ENCODE results near the gene CDC42BPG.

Gene CDC42BPG

GRCh38 chr11:64865286-64866172, 21.1 kb upstream of the CDC42BPG start:
- DNase-seq (ENCODE audit: low read depth) = no peak

DNA sequence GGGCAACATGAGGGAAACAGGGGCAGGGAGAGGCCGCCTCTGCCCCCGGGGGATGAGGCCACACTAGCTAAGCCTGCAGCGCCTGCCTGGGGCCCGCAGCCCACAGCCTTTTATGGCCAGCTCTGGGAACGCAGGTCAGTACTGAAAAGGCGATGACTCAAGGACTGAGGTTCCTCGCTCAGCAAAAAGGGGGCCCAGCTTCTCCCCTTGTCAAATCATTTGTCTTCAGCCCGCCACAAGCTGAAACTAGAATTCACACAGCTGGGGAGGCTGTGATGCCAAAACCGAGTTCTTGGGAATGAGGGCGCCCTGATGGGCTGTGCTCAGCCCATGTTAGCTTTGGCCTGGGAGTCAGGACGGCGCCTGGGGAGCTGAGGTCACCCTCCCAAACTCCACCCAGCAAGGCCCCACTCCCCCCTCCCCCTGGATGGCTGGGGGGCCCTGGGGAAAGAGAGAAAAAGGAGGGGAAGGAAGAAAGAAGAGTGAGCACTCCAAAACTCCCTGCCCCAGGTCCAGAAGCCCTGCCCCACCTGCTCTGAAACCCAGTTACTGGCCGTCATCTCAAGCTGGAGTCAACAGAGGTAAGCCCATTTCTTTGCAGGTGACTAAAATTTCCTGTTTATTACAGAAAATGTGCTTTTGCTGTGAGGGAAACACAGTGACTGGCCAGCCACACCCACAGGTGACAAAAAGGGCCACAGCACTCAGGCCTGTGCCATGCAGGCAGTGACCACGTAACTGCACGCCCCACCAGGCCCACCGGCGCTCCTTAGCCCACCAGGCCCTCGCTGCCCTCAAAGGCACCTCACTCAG, 20.2 kb upstream of the CDC42BPG start:
- no peak for DNase-seq (ENCODE audit: low read depth)

DNA sequence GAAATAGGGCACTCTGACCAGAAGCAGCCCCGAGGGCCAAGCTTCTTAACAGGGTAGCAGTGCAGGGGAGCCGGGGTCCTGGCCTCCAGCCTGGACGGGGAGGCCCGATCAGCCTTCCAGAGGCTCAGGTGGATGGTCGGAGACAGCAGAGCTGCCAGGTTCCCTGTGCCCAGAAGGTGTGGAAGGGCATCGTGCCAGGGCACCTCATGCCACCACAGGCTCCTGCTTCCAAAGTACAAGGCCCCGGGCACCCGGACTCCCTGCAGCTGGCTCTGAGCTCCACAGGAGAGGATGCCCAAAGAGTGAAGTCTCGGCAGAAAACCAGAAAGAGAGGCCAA, 19.7 kb upstream of the CDC42BPG start:
- no peak for DNase-seq (ENCODE audit: low read depth)

DNA sequence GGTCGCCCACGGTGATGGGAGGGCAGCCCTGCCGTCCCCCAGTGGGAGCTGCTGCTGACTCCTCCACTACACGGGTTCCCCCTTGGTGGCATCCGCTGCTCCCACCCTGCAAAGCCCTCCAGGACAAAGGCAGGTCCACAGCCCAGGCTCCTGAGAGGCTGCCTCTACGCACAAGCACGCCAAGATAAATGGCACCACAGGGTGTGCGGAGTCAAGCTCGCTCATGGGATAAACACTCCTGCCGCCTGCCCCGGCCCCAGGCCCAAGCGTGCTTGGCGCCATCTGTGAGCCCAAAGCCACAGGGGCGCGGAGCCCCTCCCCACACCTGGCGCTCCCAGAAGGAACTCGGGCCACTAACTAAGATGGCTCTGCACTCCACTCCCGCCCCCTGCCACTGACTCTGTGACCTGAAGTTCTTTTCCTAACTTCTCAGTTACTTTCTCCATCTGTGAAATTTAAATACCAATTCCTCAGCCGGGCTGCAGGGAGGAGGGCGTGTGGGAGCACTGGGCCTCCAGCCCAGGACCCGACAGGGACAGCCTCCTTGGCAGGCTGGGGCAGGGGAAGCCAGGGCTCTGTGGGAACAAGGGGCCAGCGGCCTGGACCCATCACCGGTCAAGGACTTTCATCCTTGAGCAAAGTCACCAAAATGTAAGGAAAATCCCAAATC, 19.1 kb upstream of the CDC42BPG start:
- DNase-seq (ENCODE audit: low read depth) = no peak

GRCh38 chr11:64862987-64863390, 18.5 kb upstream of the CDC42BPG start:
- DNase-seq (ENCODE audit: low read depth) = no peak

- no peak for DNase-seq (ENCODE audit: low read depth)
These were observed 16.9 kb upstream of the CDC42BPG start for GRCh38 chr11:64861227-64861975.

DNA sequence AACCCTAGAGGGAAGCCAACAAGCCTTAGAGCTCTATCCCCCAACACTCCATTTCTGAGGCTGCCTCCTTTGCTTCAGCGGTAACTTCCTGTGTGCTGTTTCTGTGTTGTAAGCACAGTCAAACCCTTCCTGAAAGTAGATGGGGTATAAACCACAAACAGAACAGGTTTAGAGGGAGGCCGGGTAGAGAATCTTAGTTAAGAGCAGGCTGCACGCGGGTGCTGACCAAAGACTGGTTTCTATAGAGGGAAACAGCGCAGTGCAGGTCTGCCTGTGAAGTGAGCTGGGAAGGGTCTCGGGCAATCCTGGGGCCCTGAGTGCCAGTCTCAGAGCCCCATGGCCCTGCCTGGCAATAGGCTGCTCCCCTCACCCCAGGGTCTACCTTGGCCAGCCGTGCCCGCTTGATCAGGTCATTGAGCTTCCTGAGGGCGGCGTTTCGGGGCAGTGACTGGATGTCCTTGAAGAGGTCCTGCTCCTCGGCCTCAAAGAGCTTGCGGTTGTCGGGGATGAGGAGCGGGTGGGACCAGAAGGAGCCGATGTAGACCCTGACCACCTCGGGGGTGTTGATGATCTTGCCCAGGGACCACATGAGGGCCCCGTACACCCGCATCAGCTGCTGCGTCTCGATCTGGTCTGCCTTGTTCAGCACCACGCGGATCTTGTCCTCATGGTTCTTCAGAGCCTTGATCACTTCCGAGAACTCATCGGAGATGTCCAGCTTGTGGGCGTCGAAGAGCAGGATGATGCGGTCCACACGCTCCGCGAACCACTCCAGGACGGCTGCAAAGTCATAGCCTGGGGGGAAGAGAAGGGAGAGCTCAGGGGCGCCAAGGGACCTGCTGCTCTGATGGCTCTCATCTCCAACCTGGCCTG, 15.3 kb upstream of the CDC42BPG start:
- DNase-seq (ENCODE audit: low read depth) = peak; percentile 53

DNA sequence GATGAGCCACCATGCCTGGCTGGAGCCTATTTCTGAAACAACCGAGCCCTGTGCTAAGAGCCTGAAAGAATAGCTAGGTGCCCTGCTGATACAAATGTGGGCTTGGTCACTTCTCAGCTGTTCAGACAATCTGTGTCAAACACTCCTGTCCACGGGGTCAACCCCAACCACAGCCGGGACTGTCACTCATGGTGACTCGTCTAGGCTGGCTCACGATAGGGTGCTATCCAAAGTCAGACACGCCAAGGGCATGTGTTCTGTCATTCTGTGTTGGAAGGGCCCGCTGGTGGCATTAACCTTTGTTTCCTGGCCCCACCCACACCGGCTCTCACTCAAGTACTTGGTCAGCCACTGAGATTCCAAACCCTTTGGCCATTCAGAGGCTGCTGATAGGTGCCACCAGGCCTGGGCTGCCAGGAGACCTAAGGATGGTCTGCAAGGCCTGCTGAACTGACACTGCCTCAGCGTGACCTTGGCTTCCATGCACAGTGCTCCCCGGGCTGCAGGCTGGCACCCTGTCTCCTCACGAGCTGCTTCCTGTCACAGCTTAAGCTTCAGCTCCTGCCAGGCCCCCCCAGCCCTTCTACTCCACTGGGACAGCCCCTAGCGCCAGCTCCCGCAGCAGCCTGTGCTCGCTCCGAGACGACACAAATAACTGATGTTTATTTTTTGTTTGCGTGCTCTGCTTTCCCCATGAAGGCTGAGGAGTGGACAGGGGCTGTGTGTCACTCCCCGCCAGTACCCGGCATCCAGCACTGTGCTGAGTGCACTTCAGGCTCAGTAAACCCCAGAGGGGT, 14.2 kb upstream of the CDC42BPG start:
- DNase-seq (ENCODE audit: low read depth) = peak; percentile 65

- DNase-seq (ENCODE audit: low read depth) = no peak
These were observed 13.0 kb upstream of the CDC42BPG start for GRCh38 chr11:64857485-64857884.

- DNase-seq (ENCODE audit: low read depth) = no peak
These were observed 12.2 kb upstream of the CDC42BPG start for GRCh38 chr11:64856382-64857227.

- no peak for DNase-seq (ENCODE audit: low read depth)
These were observed 11.3 kb upstream of the CDC42BPG start for GRCh38 chr11:64855596-64856304.

- DNase-seq (ENCODE audit: low read depth) = peak; percentile 46
These were observed 10.4 kb upstream of the CDC42BPG start for GRCh38 chr11:64854534-64855502.

- no peak for DNase-seq (ENCODE audit: low read depth)
These were observed 9.7 kb upstream of the CDC42BPG start for GRCh38 chr11:64854157-64854533.

GRCh38 chr11:64853709-64854108, 9.3 kb upstream of the CDC42BPG start:
- no peak for DNase-seq (ENCODE audit: low read depth)

- DNase-seq (ENCODE audit: low read depth) = no peak
These were observed 8.5 kb upstream of the CDC42BPG start for GRCh38 chr11:64852804-64853509.

- DNase-seq (ENCODE audit: low read depth) = no peak
These were observed 7.4 kb upstream of the CDC42BPG start for GRCh38 chr11:64851831-64852351.
